DMS79 (cell line): Measurements from ENCODE around the gene SNF8.
"Not testable (repeated sequence)": the region's sequence is repeated elsewhere in the genome, so short reads cannot be mapped to it uniquely, and the experiment has no call there.

ENCODE experiments used
- DNase-seq: peaks from one replicate; lab custom pipeline; 2025; lab: John Stamatoyannopoulos, UW

Gene SNF8, protein sequence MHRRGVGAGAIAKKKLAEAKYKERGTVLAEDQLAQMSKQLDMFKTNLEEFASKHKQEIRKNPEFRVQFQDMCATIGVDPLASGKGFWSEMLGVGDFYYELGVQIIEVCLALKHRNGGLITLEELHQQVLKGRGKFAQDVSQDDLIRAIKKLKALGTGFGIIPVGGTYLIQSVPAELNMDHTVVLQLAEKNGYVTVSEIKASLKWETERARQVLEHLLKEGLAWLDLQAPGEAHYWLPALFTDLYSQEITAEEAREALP

DNA sequence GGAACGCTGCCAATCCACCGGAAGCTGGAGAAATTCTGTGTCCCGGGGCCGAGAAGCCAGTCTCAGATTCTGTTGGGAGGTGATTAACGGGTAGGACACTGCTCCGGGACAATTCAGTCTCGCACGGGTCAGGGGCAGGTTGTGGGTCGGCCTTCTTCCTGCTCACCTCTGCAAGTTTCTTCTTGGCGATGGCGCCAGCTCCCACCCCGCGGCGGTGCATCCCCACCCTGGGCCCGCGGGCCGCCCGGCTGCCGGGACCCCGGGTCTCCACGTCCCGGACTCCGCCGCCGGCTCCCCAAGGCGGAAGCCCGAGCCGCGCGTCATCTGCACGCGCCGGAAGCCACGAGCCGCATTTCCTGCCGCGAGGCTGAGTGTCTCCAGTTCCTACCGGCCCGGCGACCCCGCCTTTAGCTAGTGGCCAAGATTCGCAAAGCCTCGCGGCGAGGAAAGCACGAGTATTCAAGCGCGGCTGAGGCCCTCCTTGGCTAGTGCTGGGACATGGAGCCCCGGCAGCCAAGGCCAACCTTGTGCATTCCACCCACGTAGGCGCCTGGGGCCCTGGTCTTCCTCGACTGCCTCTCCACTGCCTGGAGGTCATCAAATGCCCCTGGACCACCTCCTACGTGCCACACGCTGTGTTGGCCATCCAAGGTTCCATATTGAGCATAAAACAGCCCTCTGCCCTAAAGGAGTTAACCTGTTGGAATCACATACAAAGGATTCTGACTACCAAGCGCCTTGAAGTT, at the start of gene SNF8:
TSS of gene SNF8 (minus strand) at position 328 of the 746 bp plus-strand sequence. CDS start at position 220, 108 bp downstream.
- peak; percentile 86 for DNase-seq

- DNase-seq, result no peak
Measured at GRCh38 chr17:48993951-48994350, 49.3 kb upstream of the SNF8 start.

- DNase-seq, result no peak
Measured at GRCh38 chr17:48993305-48993704, 48.7 kb upstream of the SNF8 start.

GRCh38 chr17:48992444-48992843, 47.8 kb upstream of the SNF8 start:
- no peak for DNase-seq

DNA sequence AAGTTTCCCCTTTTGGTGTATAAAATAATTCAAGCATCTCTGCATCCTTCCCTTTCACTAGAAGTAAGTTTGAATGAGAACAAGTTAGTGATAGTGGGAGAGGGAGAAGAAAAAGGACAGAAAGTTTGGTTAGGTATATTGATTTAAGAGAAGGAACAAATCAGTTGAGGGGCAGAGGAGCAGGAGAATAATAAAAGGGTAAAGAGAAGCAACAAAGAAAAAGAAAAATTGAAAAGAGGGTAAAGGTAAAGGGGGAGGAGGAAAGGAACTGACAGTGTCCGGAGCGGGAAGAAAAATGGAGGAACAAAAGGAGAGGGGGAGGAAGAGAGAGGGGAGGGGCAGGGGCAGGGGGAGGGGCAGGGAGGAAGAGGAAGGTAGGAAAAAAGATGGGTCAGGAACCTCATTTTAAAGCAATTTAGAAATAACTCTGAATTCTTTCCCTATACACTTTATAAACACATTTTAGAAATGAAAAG, 46.3 kb upstream of the SNF8 start:
- DNase-seq, result no peak

GRCh38 chr17:48989100-48989499, 44.5 kb upstream of the SNF8 start:
- DNase-seq, result no peak

- no peak for DNase-seq
Measured at GRCh38 chr17:48985436-48986245, 41.0 kb upstream of the SNF8 start.

DNA sequence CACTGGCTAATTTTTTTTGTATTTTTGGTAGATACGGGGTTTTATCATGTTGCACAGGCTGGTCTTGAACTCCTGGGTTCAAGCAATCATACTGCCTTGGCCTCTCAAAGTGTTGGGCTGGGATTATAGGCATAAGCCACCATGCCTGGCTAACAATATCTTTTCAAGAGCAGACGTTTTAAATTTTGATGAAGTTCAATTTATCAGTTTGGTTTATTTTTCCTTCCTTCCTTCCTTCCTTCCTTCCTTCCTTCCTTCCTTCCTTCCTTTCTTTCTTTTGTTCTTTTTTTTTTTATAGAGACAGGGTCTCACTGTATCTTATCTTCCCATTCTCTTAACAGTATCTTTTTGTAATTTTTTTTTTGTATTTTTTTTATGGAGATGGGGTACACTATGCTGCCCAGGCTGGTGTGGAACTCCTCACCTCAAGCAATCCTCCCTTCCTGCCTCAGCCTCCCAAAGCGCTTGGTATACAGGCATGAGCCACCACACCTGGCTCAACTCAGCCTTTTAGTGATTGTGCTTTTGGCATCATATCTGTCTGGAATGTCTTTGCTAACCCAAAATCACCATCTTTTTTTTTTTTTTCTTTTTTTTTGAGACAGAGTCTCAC, 37.4 kb upstream of the SNF8 start:
- DNase-seq, result no peak

GRCh38 chr17:48973806-48974205, 29.2 kb upstream of the SNF8 start:
- DNase-seq, result no peak

DNA sequence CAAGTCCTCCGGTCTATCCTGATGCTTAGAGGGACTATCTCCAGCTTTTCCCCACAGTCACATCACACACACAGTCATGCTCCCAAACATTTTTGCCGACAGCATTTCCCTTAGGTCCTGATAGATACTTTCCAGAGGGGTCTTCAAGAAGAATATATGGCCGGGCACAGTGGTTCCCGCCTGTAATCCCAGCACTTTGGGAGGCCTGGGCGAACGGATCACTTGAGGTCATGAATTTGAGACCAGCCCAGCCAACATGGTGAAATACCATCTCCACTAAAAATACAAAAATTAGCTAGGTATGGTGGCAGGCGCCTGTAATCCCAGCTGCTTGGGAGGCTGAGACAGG, 28.1 kb upstream of the SNF8 start:
- no peak for DNase-seq

DNA sequence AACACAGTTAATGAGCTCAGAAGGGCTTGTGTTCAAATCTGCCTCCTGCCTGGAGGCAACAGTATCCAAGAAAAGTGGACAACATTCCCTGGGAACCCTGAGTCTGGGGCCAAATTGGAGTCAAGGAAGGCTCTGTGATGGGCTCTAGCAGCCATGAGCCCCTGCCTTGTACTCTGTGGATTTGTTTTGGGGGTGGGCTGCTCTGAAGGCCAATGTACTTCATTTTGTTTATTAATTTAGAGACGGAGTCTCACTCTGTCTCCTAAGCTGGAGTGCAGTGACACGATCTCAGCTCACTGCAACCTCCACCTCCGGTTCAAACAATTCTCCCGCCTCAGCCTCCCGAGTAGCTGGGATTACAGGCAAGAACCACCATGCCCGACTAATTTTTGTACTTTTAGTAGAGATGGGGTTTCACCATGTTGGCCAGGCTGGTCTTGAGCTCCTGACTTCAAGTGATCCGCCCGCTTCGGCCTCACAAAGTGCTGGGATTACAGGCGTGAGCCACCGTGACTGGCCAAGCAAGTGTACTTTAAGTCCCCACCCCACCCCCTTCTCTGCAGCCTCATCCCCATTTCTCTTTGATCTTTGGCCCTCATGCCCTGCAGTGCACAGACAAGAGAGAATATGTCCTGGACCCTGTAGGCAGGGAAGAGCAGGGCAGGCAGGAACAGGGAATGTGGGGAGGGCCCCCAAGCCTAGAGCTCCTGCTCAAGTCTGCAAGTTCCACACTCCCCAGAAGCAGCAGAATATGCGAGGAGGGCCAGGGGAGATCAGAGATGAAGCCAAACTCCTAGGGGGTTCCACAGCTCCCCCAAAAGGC, 26.4 kb upstream of the SNF8 start:
- no peak for DNase-seq

DNA sequence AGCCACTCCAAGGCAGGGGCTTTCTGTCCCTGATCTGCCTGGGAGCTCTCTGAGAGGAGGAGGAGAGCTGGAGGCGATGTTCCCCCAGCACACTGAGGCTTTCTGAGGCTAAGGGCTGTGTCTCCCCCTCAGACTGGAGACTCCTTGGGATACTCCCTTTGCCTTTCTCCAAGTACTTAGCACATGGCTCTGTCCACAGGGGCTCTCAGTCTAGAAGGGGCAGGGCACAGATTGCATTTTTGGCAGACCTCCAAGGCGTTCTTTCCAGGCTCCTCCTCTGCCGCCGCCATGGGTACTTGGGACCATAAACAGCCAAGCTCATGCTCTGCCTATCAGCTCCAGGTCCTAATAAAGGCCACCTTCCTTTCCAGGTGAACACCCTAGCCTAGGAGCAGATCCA, 25.6 kb upstream of the SNF8 start:
- peak; percentile 24 for DNase-seq

- DNase-seq, result no peak
Measured at GRCh38 chr17:48961516-48962233, 17.0 kb upstream of the SNF8 start.

DNA sequence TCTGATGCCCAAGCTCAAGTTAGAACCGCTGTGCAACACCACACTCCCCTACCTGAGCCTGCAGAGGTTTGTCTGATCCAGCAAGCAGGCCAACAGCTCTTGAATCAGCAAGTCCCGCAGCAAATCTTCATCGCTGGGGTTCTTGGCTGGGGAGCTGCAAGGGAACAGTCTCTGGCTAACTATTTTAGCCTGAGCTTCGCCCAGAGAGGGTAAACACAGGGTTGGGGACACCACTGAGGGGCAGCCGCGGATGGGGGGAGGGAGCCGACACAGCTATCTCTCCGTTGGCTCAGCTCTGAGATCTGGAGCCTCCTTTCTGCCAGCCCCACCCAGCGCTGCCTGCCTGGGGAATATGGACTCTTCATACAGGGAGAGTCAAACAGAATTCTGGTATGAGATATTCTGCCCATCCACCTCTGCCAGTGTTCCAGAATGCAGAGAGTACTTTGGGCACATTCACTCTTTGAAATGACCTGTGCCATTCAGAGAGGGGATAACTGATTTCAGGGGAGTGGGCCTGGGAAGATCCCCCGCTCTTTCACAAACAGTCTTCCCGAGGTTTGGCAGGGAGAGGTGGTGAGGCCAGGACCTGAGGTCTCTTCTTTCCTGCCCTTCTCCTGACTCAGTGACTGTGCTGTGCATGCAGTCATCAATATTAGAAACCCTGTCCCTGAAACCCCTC, 16.3 kb upstream of the SNF8 start:
- DNase-seq, result no peak

DNA sequence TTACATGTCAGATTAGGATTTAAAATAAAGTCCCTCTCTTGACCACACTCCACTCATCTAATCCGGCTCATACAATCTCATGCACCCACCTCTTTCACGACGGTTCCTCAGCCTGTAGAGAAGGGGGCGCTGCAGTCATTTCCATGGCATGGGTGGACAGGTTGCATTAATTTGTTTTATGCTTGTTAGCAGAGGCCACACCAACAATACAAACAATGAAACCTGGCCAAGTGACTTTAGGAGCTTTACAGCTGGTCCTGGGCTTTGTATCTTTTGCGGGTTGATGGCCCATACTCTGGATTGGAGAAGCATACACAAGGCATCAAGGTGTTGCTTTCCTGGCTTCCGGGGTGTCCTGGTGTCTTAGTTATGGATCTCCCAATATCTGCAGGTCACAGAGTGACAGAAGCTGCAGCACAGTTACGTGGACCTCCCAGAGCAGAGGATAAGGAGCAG, 9.7 kb upstream of the SNF8 start:
- no peak for DNase-seq

- no peak for DNase-seq
Measured at GRCh38 chr17:48952904-48953303, 8.3 kb upstream of the SNF8 start.

GRCh38 chr17:48951572-48951971, 6.9 kb upstream of the SNF8 start:
- no peak for DNase-seq

GRCh38 chr17:48945261-48945651, 614 bp upstream of the SNF8 start:
- DNase-seq, result not testable (repeated sequence)

GRCh38 chr17:48933035-48933434, 11.6 kb downstream of the SNF8 start:
- DNase-seq, result no peak

GRCh38 chr17:48930435-48930873, 14.2 kb downstream of the SNF8 start:
- DNase-seq, result no peak
